GM03348 (cell line): Measurements from ENCODE around the gene L3MBTL4.
"Not testable (repeated sequence)": the region's sequence is repeated elsewhere in the genome, so short reads cannot be mapped to it uniquely, and the experiment has no call there.

Experiments
- DNase-seq: peaks from one replicate; pipeline ENCODE4 v3.0.0; 2012; ENCODE audit warnings: low spot score

Gene L3MBTL4

DNA sequence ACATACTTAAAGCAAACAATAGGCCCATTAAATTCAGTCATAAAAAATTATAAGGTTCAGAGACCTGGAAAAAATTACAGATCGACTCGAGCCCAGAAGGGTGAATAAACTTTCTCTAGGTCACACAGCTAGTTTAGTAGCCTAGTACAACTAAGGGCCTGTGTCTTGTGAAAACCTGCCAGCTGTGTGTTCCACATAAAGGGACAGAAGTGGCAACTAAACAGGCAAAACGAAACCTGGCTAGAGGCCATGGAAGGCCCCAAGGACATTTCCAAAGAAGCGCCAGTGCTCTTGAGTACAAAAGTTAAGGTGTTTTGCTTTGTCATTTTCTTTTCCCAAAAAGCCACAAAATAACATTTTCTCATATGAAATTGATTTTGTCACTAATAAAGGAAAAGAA lies 164.9 kb downstream of the L3MBTL4 start:
- DNase-seq, result no peak

DNA sequence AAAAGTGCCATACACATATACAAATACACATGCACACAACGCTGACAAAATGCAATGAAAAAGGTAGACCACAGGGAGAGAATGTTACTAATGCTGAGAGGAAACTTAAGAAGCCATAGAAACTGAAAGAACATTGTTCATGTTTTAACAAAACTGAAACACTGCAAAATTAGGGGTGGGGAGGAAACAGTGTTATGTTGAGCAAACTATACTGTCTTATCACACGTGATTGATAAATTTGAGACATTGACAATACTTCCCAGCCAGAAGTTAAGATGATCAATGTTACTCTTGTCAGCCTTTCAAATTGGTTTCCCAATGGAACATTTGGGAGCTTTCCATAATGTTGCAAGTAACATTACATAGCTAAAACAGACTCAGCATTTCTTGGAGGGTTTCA lies 165.5 kb downstream of the L3MBTL4 start:
- no peak for DNase-seq

DNA sequence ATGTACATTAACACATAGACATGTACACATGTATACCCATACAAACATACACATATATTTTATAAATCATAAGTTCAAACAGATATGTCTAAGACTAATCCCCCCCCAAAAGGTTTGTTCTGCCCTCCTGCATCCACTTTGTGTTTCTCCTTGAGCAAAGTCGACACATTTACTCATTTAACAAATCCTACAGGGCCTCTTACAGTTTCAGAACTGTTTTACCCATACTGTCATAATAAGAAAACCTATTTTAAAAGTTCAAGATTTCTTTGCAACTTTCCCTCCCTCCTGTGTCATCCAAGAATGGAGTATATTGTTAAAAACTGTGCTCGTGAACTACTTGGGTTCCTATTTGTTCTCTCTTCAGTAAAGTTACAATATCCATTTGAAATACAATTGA lies 166.7 kb downstream of the L3MBTL4 start:
- no peak for DNase-seq

DNA sequence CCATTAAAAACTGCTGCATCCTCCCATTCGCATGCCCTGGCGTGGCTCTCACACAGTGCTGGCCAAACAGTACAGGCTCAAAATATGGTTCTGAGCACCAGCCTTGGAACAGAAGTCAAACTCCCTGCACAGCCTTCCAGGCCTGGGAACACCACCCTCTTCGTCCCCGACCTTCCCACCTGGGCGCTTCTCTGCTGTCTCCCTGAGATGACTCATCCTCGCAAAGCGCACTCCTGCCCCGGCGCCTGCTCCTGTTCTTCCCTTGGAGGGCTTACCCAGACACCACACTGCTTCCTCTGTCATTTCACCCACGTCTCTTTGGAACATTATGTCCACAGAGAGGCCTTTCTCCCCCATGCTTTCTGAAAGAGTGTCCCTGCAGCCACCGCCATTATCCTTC lies 172.7 kb downstream of the L3MBTL4 start:
- no peak for DNase-seq

DNA sequence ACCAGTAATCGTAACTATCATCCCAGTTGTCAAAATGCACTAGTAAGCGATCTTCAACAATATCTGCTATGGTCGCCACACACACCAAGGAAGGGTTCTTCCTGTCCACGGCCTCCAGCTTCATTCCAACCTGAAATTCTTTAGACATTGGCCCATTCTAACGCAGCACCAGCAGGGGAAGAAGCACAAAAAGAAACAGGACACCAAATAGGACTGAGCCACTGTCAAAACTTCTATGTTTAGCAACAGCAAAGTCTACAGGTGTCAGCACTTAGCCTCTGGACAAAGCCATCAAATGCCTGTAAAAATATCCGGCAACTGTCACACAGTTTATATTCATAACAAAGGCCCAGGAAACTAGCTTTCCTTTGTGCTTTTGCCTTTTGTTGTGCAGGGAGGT lies 175.0 kb downstream of the L3MBTL4 start:
- DNase-seq, result no peak

DNA sequence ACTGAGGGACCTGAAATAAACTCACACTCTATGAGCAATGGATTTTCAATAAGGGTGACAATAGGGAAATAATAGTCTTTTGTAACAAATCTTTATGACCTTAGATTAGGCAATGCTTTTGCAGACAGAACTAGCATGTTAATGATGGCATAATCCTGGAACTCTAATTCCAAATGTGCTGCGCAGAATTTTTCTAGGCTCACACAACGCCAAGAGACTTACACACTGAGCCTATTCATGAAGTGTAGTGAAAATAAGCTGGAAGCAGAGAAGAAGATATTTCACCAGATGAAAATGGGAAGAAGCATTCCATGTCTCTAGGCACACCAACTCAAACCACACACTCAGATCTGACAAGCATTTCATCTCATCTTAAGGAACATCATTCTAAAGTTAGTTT lies 178.5 kb downstream of the L3MBTL4 start:
- DNase-seq, result no peak

DNA sequence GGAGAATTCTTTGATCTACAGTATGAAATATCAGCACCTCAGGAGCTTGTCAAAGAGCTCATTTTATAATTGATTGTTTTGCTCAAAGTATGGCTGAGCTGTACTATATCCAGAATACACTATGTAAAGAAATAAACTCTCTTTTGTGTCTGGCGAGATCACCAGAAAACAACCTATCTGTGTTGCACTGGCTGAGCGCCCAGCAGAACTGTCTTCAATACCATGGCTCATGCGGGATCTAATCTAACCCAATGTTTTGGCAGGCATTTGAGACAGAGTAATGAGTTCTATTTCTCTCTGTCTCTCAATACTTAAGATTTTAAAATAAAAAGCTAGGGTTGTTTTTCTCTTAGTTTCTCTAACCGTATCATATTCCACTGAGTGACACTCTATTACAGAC lies 192.4 kb downstream of the L3MBTL4 start:
- no peak for DNase-seq

DNA sequence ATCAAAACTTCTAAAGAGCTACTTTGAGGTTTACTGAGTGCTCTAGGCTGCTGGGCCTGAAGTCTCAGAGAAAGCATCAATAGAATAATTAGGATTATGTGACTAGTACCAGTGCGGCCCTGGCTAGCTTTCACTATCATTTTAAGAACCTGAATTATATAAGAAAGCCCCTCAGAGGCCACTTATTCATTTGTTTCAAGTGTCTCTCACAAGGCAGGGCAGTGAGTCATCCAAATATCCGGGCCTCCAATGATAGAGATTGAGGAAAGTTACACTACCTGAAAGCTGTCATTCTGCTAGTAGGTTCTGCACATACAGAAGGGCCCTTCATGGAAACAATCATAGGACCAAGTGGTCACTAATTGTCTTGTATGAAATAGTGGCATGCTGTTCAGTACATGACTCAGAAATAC lies 193.1 kb downstream of the L3MBTL4 start:
- no peak for DNase-seq

DNA sequence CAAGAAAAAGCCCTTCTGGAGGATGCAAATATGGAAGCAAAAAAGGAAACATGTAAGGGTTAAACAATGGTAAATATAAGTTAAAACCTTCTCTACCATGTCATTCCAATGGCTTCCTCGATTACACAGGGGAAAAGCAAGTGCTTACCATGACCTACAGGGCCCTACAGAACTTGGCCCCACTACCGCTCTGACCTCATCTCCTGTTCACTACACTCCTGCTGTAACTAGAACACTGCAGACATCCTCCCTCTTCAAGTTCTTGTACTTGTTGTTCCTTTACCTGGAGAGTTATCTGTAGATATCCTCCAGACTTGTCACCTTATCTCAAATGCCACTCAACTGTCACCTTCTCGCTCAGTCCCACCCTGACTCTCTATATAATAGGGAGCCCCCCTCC lies 194.6 kb downstream of the L3MBTL4 start:
- no peak for DNase-seq

DNA sequence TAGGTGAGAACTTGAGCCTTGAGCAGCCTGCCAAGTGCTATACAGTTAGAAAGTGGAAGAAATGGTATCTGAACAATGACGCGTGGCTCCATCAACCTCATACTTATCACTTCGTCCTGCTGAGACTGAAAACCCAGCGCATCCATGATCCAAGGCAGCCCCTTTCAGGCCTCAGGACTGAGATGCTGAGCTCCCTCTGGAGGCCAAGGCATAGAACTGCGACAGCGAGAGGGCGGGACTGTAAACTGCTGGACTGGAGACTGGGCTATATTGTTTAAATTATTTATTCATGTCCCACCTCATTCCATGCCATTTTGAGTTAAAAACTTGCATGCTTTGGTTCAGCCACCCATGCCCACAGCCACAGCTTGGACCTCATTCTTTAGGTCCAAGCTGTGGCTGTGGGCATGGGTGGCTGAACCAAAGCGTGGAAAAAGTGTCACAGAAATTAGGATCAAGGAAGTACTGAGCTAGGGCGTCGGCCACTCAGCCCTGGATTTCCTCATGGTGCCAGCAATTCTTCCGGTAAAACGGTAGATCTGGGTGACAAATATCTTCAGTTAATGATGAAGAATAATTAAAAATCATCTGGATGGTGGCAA lies 195.5 kb downstream of the L3MBTL4 start:
- DNase-seq, result peak; percentile 83

DNA sequence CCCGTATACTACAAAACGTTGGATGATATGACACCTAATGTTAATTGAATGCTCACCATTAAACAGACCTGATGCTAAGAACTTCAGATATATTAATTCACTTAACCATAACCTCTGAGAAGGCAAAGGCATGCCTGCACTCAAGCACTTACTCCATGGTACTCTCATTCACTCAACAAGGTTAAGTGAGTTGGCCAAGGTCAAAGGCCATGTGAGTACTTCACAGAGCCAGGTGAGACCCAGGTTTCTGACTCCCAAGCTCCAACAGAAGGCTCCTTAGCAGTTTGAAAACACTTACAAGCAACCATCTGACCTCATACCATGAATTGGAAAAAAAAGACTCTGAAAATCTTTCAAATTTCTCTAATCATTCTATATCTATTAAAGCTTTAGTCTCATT lies 198.8 kb downstream of the L3MBTL4 start:
- DNase-seq, result no peak

DNA sequence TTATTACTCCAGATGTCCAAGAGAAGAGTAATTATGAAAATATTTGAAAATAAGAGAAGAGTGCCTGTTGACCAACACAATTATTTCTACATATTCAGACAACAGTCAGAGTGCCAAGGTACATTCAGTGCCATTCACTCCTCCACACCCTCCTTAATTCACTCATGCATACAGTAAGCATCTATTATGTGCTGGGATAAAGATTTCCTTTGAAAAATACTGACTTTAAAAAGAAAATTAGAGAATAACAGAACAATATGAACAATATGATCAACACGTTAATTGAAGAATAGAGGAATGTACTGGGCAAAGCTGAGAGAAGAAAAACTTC lies 203.6 kb downstream of the L3MBTL4 start:
- DNase-seq, result no peak

DNA sequence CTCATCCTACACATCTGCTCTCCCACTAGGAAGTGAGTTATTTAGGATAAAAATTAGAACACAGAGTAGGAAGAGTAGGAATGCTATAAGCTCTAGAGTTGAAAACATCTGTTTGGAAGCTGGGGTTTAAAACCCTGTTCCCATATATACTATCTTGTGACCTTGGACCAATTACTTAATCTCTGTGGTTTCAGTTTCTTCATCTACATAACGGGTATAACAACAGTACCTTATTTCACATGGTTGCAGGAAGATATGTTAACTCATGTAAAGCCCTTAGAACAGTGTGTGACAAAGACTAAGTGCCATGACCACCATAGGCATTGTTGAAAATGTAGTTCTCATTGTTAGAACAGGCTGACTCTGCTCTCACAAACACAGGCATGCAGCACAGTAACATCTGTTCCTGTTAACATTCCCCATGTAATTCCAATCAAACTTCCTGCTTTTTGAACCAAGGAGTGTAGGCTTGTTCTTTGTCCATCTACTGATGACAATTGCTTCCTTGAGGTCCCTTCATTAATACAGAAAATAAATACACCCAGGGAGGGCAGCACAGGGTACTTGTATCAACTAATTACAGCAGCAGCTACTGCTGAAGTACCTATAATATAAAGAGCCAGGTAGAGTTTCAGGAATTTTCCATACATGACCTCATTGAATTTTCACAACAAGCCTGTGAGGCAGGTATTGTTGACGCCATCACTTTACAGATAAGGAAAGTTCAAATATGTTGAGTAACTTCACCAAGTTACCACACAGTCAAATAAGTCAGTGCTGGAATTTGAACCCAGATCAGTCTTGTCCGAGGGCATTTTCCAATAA lies 204.2 kb downstream of the L3MBTL4 start:
- DNase-seq, result no peak

DNA sequence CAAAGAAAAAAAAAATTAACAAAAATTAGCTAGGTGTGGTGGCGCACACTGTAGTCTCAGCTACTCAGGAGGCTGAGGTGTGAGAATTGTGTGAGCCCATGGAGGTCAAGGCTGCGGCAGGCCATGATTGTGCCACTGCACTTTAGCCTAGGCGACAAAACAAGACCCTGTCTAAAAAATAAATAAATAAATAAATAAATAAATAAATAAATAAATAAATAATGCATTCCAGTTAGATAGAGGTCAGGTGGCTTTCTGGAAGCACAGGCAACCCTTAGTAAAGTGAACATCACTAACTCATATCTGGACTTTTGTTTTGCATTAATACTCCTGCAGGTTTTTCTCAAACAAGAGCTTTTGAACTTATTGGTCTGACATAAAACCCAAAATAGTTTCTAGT lies 206.8 kb downstream of the L3MBTL4 start:
- DNase-seq, result no peak

DNA sequence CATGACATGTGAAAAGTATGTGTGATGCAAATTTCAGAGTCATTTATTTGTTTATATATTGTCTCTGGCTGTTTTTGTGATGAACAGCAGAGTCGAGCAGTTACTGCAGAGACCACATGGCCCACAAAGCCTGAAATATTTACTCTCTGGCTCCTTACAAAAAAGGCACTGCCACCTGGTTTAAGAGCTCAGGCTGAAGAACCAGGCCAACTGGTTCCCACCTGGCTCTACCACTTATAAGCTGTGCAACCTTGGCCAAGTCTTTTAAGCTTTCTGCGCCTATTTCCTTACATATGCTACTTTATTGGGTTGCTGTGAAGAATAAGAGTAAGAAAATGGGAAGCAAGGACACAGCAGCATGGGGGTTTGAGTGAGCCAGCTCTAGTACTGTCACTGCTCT lies 207.6 kb downstream of the L3MBTL4 start:
- DNase-seq, result no peak

DNA sequence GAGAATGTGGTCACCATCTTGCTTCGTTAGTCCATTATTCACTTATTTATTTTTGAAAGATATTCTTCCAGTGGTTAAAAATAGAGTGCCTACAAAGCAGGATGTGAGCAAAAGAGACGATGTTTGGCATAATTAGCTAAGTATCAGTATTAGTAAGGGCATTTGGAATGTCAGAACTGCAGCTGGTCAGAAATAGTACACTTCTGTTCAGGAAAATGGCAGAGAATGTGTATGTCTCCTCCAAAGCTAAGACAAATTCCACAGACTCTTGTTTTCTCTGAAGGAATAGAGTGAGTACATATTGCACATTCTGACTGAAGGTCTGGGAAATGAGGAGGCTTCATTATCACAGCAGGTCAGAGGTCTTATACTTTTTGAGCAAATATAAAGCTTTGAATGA lies 209.0 kb downstream of the L3MBTL4 start:
- peak; percentile 14 for DNase-seq

DNA sequence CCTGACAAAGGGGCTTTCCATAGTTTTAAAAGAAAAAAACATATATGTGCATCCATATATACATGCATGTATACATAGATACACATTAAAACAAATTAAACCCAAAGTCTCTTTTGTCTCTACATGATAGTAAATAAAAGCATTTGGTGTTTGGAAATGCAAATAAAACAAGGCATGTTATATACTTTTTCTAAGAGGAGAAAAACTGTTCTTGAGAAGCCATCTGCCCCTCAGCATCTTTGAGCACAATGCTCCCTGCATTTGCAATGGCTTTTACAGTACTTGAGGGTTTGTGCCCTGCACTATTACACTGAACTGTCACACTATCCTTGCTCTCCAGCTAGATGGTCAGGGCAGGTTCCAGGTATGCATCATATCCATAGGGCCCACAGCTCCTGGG lies 210.2 kb downstream of the L3MBTL4 start:
- no peak for DNase-seq

DNA sequence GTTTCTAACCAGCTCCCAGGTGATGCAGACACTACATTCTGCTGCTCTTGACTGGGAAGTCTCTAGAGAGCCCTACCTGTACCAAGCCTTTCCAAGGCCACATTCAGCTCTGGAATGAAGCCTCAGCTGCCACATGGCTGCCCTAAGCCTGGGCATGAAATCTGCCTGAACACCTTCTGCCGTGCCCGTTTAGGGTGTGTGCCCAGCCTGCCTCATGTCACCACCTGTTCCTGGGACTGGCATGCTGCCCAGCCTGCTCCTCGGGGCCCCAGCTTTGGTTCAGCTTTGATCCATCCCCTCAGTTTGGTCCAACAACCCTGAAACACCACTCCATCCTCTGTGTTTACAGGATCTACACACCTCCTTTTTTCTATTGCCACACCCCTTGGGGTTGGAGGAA lies 210.9 kb downstream of the L3MBTL4 start:
- DNase-seq, result no peak

DNA sequence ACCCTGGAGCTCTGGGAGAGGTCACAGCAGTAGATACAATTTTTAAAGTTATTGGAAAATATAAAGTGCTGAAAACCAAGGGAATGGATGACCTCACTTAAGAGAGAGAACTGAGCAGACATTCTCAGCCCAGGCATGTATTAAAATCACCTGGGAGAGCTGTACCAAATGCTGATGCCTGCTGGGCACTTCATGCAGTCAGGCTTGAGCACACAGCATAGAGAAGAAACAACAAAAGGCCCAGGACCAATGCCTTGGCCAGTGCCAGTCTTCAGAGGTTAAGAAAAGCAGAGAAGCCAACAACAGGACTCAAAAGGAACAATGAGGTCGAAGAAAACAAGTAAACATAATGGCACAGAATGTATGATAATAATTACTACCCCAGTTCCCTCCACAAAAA lies 211.8 kb downstream of the L3MBTL4 start:
- no peak for DNase-seq

DNA sequence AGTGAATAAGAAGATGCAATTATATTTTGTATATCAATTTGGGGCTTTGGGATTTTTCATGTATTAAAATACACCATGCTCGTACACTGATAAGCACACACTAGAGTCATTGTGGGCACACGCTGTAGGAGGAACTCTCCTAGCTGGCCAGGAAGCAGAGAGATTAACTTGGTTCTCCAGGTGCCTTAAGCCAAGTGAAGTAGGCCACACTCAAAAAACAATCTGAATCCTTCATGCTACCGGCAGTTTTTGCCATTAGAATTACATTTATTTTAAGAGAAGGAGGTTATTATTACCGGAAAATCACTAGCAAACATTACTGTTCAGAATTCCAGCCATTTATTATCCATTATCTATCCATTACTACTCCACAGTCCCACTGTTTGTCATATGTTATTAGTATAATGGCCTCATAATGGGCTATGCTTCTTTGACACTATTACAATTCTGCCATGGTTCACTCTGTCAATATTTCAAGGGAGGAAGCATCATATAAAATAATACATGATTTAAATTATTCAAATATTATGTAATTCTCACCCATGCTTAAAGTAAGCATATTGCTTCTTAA lies 214.4 kb downstream of the L3MBTL4 start:
- no peak for DNase-seq

DNA sequence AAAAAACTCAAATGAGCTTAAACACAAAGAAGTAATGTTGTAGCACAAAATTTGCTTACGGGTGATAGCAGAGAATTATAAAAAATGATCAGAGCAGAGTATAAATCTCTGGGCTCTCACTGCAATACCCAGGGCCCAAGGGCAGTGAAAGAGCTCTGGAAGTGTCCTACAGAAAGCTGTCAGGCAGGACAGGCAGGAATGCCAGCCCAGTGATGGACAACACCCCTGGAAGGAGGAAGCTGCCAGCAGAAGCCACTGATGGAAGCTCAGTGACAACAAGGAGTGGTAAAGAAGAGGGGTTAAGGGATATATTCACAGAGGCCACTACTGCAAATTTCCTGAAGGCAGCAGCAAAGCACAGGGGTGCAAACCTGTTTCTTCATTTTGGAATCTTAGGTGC lies 214.9 kb downstream of the L3MBTL4 start:
- no peak for DNase-seq

DNA sequence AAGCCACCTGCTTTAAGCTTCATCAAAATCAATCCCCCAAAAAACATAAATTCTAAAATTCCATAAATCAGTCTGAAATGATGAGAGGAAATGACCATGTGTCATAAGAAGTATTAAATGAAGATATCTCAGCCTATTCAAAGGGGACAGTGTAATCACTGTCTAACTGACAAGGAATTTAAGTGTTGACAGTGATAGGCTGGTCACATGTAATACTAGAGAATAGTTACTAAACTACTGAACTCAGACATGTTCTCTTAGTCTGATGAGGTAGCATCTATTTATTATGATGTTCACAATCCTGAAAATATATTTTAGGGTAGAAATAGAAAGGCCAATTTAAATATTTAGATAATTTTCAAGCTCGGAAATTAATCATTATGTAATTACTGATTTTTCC lies 216.1 kb downstream of the L3MBTL4 start:
- DNase-seq, result no peak

DNA sequence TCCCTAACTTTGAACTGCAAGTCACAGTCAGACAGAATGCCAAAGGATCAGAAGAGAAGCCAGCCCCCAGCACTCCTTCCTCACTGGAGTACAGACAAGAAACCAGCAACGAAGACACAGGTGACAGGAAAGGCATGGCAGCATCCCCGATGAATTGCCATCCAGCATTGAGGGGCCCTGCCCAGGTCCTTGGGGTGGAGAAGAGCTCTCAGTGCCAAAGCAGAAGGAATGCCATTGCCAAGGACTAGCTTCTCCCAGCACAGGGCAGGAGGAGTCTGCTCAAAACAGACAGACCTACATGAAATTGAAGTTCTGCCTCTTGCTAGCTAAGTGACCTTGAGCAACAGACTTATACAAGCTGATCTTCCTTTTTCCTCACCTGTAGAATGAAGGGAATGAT lies 220.1 kb downstream of the L3MBTL4 start:
- no peak for DNase-seq

DNA sequence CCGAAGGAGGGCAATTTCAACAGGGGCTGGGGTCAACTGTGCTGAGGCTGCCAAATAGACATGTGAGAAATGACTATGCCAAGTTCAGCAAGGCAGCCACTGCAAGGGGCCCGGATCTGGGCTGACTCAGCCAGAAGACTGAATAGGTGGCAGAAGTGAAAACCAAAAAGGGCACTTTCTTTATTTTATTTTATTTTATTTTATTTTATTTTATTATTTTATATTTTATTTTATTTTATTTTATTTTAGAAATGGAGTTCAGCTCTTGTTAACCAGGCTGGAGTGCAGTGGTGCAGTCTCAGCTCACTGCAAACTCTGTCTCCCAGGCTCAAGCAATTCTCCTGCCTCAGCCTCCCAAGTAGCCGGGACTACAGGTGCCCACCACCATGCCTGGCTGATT lies 228.9 kb downstream of the L3MBTL4 start:
- DNase-seq, result not testable (repeated sequence)
